H9 (cell line): Measurements from ENCODE around the gene SPEN. TPM values are rescaled to one million over a fixed set of nuclear protein-coding genes. Genes with fewer than 3 reads are reported as not detected.
"Not testable (repeated sequence)": the region's sequence is repeated elsewhere in the genome, so short reads cannot be mapped to it uniquely, and the experiment has no call there.

Source experiments
- DNase-seq: peaks from one replicate; pipeline ENCODE4 v3.0.0-alpha.2; 2017
- H2AFZ ChIP-seq: one replicate; pipeline ENCODE4 v1.6.1; 2013; ENCODE audit warnings: mild to moderate bottlenecking, low read length, control low read depth, moderate library complexity
- H2AK5ac ChIP-seq: 2 replicates; pipeline ENCODE4 v1.6.1; 2013; ENCODE audit warnings: low read length, control low read depth, mixed read lengths; ENCODE audit not compliant: insufficient read length
- H2BK120ac ChIP-seq: one replicate; pipeline ENCODE4 v1.6.1; 2013; ENCODE audit warnings: low read depth, mild to moderate bottlenecking, low read length, control low read depth, inconsistent platforms; ENCODE audit not compliant: poor library complexity, severe bottlenecking
- H2BK12ac ChIP-seq: 2 replicates; pipeline ENCODE4 v1.6.1; 2013; ENCODE audit warnings: low read length, control low read depth, mixed read lengths, low read depth; ENCODE audit not compliant: insufficient read length
- H2BK15ac ChIP-seq: 2 replicates; pipeline ENCODE4 v1.6.1; 2013; ENCODE audit warnings: low read depth, low read length, control low read depth
- H2BK20ac ChIP-seq: one replicate; pipeline ENCODE4 v1.6.1; 2013; ENCODE audit warnings: low read depth, mild to moderate bottlenecking, low read length, control low read depth, inconsistent platforms; ENCODE audit not compliant: poor library complexity, severe bottlenecking
- H2BK5ac ChIP-seq: 2 replicates; pipeline ENCODE4 v1.6.1; 2013; ENCODE audit warnings: low read length, control low read depth, mixed read lengths; ENCODE audit not compliant: insufficient read length
- H3K14ac ChIP-seq: 2 replicates; pipeline ENCODE4 v1.6.1; 2013; ENCODE audit warnings: low read length, control low read depth; ENCODE audit not compliant: insufficient read depth
- H3K18ac ChIP-seq: 2 replicates; pipeline ENCODE4 v1.6.1; 2013; ENCODE audit warnings: low read depth, mild to moderate bottlenecking, mixed read lengths, low read length, control low read depth; ENCODE audit not compliant: insufficient read length
- H3K23ac ChIP-seq: 2 replicates; pipeline ENCODE4 v1.6.1; 2013; ENCODE audit warnings: low read length, control low read depth, mixed read lengths, low read depth; ENCODE audit not compliant: insufficient read length
- H3K23me2 ChIP-seq: 2 replicates; pipeline ENCODE4 v1.6.1; 2013; ENCODE audit warnings: low read depth, mild to moderate bottlenecking, mixed read lengths, low read length, control low read depth; ENCODE audit not compliant: insufficient read length, poor library complexity, severe bottlenecking
- H3K27ac ChIP-seq: 2 replicates; pipeline ENCODE4 v1.5.1; 2013; ENCODE audit warnings: low read length, control low read depth, mixed read lengths, low read depth; ENCODE audit not compliant: insufficient read length
- H3K27me3 ChIP-seq: 2 replicates; pipeline ENCODE4 v1.6.1; 2013; ENCODE audit warnings: low read length, control low read depth, inconsistent platforms; ENCODE audit not compliant: insufficient read depth
- H3K4ac ChIP-seq: 2 replicates; pipeline ENCODE4 v1.6.1; 2013; ENCODE audit warnings: low read depth, mild to moderate bottlenecking, control low read depth, inconsistent platforms, low read length, moderate library complexity
- H3K4me1 ChIP-seq: 2 replicates; pipeline ENCODE4 v1.6.1; 2013; ENCODE audit warnings: low read length, control low read depth, inconsistent platforms; ENCODE audit not compliant: insufficient read depth
- H3K4me2 ChIP-seq: 2 replicates; pipeline ENCODE4 v1.6.1; 2013; ENCODE audit warnings: low read length, control low read depth, mixed read lengths; ENCODE audit not compliant: insufficient read length, insufficient read depth
- H3K56ac ChIP-seq: 2 replicates; pipeline ENCODE4 v1.6.1; 2013; ENCODE audit warnings: low read depth, mild to moderate bottlenecking, mixed read lengths, low read length, control low read depth; ENCODE audit not compliant: insufficient read length
- H3K79me1 ChIP-seq: 2 replicates; pipeline ENCODE4 v1.6.1; 2013; ENCODE audit warnings: low read depth, mild to moderate bottlenecking, moderate library complexity, low read length, control low read depth, inconsistent platforms; ENCODE audit not compliant: insufficient read depth, poor library complexity, severe bottlenecking
- H3K79me2 ChIP-seq: 2 replicates; pipeline ENCODE4 v1.6.1; 2013; ENCODE audit warnings: low read length, control low read depth, inconsistent platforms; ENCODE audit not compliant: insufficient read depth
- H3K9ac ChIP-seq: 2 replicates; pipeline ENCODE4 v1.6.1; 2013; ENCODE audit warnings: low read length, control low read depth, mixed read lengths; ENCODE audit not compliant: insufficient read length; ENCODE audit errors: extremely low read depth
- H3K9me3 ChIP-seq: one replicate; pipeline ENCODE4 v1.6.1; 2013; ENCODE audit warnings: low read depth, low read length, inconsistent platforms; ENCODE audit not compliant: control insufficient read depth
- H3T11ph ChIP-seq: one replicate; pipeline ENCODE4 v1.6.1; 2013; ENCODE audit warnings: mild to moderate bottlenecking, low read length, control low read depth, inconsistent platforms
- H4K20me1 ChIP-seq: one replicate; pipeline ENCODE4 v1.6.1; 2013; ENCODE audit not compliant: control insufficient read depth, insufficient read length, insufficient read depth
- H4K5ac ChIP-seq: 2 replicates; pipeline ENCODE4 v1.6.1; 2013; ENCODE audit warnings: low read depth, mild to moderate bottlenecking, mixed read lengths, low read length, control low read depth; ENCODE audit not compliant: insufficient read length
- H4K8ac ChIP-seq: replicated peaks from 2 replicates; pipeline ENCODE4 v1.6.1; 2013; ENCODE audit warnings: low read length, control low read depth, mixed read lengths, low read depth; ENCODE audit not compliant: insufficient read length
- H4K91ac ChIP-seq: 2 replicates; pipeline ENCODE4 v1.6.1; 2013; ENCODE audit warnings: low read depth, mild to moderate bottlenecking, moderate library complexity, mixed read lengths, low read length, control low read depth; ENCODE audit not compliant: insufficient read length
- H3K27ac Mint-ChIP-seq, 3 experiments: 2 replicates in 2 of 3; 3 replicates in 1 of 3; pipeline ENCODE4 v1.8.0; 2020 to 2021; ENCODE audit warnings: mixed read lengths in 3 of 3, mild to moderate bottlenecking in 1 of 3, moderate library complexity in 1 of 3
- H3K27me3 Mint-ChIP-seq: 2 replicates; pipeline ENCODE4 v1.8.0; 2021; ENCODE audit warnings: low read depth, mild to moderate bottlenecking, moderate library complexity, mixed read lengths
- H3K36me3 Mint-ChIP-seq, 3 experiments: 2 replicates in 2 of 3; 3 replicates in 1 of 3; pipeline ENCODE4 v1.8.0; 2020 to 2021; ENCODE audit warnings: low read depth in 3 of 3, mixed read lengths in 3 of 3; ENCODE audit not compliant: insufficient read depth in 1 of 3
- H3K4me1 Mint-ChIP-seq, 2 experiments: 2 replicates each; pipeline ENCODE4 v1.8.0; 2020; ENCODE audit warnings: mixed read lengths in 2 of 2
- H3K4me3 Mint-ChIP-seq, 2 experiments: 2 replicates in 1 of 2; 3 replicates in 1 of 2; pipeline ENCODE4 v1.8.0; 2020 to 2021; ENCODE audit warnings: mild to moderate bottlenecking in 2 of 2, mixed read lengths in 2 of 2, moderate library complexity in 1 of 2
- H3K9me3 Mint-ChIP-seq, 2 experiments: 2 replicates in 1 of 2; 3 replicates in 1 of 2; pipeline ENCODE4 v1.8.0; 2020; ENCODE audit warnings: mild to moderate bottlenecking in 2 of 2, mixed read lengths in 2 of 2, moderate library complexity in 1 of 2
- WGBS: extraction: QIAGEN DNeasy Blood & Tissue Kit; methylation state at CpG from one replicate; pipeline ENCODE4 v1.1.7; 2013; ENCODE audit warnings: missing lambda C conversion rate, low lambda C conversion rate, mixed read lengths; ENCODE audit not compliant: insufficient read length; ENCODE audit errors: extremely low coverage; 5-methylcytosine and 5-hydroxymethylcytosine counted together
- total RNA-seq: library from RNA; stranded (reverse); gene quantifications from 2 replicates; pipeline ENCODE4 v1.2.1, GENCODE V29; 2021

The SPEN gene
- total RNA-seq, 1 experiment from 2014 or later: 59.6 TPM

GRCh38 chr1:15828931-15829330, 18.6 kb upstream of the SPEN start:
- H3K23me2 ChIP-seq, H3K9me3 Mint-ChIP-seq, H2BK120ac ChIP-seq, H4K91ac ChIP-seq, H3K9ac ChIP-seq, H3K9me3 ChIP-seq, H3T11ph ChIP-seq, H3K14ac ChIP-seq, H3K4ac ChIP-seq, H2BK15ac ChIP-seq, DNase-seq, H4K8ac ChIP-seq, H3K27ac Mint-ChIP-seq, H2AFZ ChIP-seq, H2BK5ac ChIP-seq, H3K56ac ChIP-seq, H3K18ac ChIP-seq, H3K27me3 Mint-ChIP-seq, H4K20me1 ChIP-seq, H3K4me3 Mint-ChIP-seq, H3K79me2 ChIP-seq, H3K23ac ChIP-seq, H2BK20ac ChIP-seq, H2BK12ac ChIP-seq, H3K4me1 ChIP-seq, H3K79me1 ChIP-seq, H3K4me2 ChIP-seq, H2AK5ac ChIP-seq, H3K27ac ChIP-seq, H3K27me3 ChIP-seq, H4K5ac ChIP-seq: not testable (repeated sequence)
- Mint-ChIP-seq H3K4me1 (peaks cover 34 to 35% of the 10 kb centered on the region in 2 experiments), H3K36me3 (peaks cover 7 to 11% (median 7%) of the 10 kb centered on the region in 3 experiments; a peak in 6 of 7 replicates)
- WGBS: no CpG with 5 or more reads among the region's 14 CpGs
